ENCODE data around the gene KLC1.
A peak's percentile ranks its signal among the peaks of the same experiment; 100 is the strongest.

Gene KLC1

DNA sequence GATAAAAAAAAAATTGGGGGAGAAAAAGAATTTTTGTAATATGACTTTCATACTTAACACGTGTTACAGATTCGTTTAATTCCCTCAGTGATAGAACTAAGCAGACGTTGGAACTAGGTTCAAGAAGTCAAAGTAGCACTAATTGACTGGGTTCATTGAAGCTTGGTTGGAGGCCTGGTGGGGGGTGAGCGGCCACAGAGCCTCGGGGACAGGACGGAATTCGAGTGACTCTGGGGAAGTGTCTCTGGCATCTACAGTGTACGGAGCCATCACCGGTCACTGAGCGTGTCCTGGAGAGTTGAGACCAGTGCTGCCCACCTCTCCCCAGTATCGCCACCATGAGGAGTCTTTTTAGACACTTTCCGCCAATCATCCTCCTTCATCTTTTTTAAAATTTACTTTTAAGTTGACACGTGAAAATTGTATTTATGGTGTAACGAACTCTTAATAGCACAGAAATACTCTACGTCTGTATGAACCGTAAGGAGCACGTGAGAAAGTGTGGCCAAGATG, 87.9 kb downstream of the KLC1 start:
- Mint-ChIP-seq H3K27me3 (ENCODE audit: low read depth) (no peaks in the 10 kb centered on the region), H3K27ac (no peak overlapping the region), H3K4me3 (peak overlapping the region; percentile 81), H3K4me1 (ENCODE audit: low read depth) (peaks cover 36% of the 10 kb centered on the region), H3K9me3 (no peaks in the 10 kb centered on the region), H3K36me3 (ENCODE audit: low read depth) (peaks cover 4% of the 10 kb centered on the region)

DNA sequence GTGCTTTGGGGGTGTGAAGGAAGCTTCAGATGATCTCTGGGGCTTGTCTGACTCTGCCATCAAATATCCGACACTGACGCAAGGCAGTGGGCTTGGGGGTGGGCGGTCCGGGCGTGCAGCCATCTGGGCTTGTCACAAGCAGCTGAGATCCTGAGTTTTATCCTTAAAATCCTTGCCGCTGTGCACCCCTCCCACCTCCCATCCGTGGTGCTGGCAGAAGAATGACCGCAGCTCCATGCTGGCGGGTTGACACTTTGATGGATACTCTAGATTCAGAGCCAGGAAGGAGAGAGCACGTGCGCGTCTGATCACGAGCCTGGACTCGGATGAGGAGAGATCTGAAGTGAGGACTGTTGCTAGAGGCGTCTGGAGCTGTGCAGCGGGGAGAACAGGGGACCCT, 89.6 kb downstream of the KLC1 start:
- H3K27me3 Mint-ChIP-seq (ENCODE audit: low read depth), result no peaks in the 10 kb centered on the region
- H3K27ac Mint-ChIP-seq, result no peak overlapping the region
- H3K4me3 Mint-ChIP-seq, result no peak overlapping the region
- no peaks in the 10 kb centered on the region for H3K9me3 Mint-ChIP-seq
- H3K4me1 Mint-ChIP-seq (ENCODE audit: low read depth), result peaks cover 30% of the 10 kb centered on the region
- H3K36me3 Mint-ChIP-seq (ENCODE audit: low read depth), result peaks cover 4% of the 10 kb centered on the region

DNA sequence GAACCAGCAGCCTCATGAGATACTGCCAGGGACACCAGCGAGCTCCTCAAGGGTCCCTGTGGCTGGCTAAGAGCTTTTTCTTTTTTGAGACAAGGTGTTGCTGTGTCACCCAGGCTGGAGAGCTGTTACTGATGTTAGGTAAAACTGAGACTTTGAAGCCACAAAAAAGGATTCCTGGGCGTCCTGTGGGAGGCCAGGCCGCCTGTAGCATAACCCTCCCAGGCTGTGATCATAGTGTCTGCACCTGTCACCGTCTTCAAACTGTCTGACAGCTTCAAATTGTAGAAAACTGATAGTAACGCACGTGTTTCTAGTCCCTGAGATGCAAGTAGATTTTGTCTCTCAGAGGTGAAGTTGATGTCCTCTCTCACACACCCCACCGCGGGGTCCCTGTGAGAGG, 90.7 kb downstream of the KLC1 start:
- H3K36me3 Mint-ChIP-seq (ENCODE audit: low read depth), result peaks cover 4% of the 10 kb centered on the region
- H3K4me1 Mint-ChIP-seq (ENCODE audit: low read depth), result peaks cover 26% of the 10 kb centered on the region
- H3K4me3 Mint-ChIP-seq, result no peak overlapping the region
- H3K27me3 Mint-ChIP-seq (ENCODE audit: low read depth), result no peaks in the 10 kb centered on the region
- H3K27ac Mint-ChIP-seq, result no peak overlapping the region
- H3K9me3 Mint-ChIP-seq, result no peaks in the 10 kb centered on the region

GRCh38 chr14:103721334-103722120, 92.5 kb downstream of the KLC1 start:
- peaks cover 4% of the 10 kb centered on the region for H3K36me3 Mint-ChIP-seq (ENCODE audit: low read depth)
- H3K27ac Mint-ChIP-seq, result no peak overlapping the region
- H3K9me3 Mint-ChIP-seq, result no peaks in the 10 kb centered on the region
- no peaks in the 10 kb centered on the region for H3K27me3 Mint-ChIP-seq (ENCODE audit: low read depth)
- peaks cover 22% of the 10 kb centered on the region for H3K4me1 Mint-ChIP-seq (ENCODE audit: low read depth)
- no peak overlapping the region for H3K4me3 Mint-ChIP-seq

GRCh38 chr14:103723748-103724081, 94.7 kb downstream of the KLC1 start:
- Mint-ChIP-seq H3K9me3 (no peaks in the 10 kb centered on the region), H3K27ac (no peak overlapping the region), H3K4me1 (ENCODE audit: low read depth) (peaks cover 9% of the 10 kb centered on the region), H3K36me3 (ENCODE audit: low read depth) (peaks cover under 1% of the 10 kb centered on the region), H3K4me3 (no peak overlapping the region), H3K27me3 (ENCODE audit: low read depth) (no peaks in the 10 kb centered on the region)

- Mint-ChIP-seq H3K4me1 (ENCODE audit: low read depth) (peaks cover 8% of the 10 kb centered on the region), H3K27ac (no peak overlapping the region), H3K4me3 (no peak overlapping the region), H3K27me3 (ENCODE audit: low read depth) (no peaks in the 10 kb centered on the region), H3K9me3 (no peaks in the 10 kb centered on the region), H3K36me3 (ENCODE audit: low read depth) (peaks cover 4% of the 10 kb centered on the region)
Observed at GRCh38 chr14:103724116-103724515, 95.1 kb downstream of the KLC1 start.

DNA sequence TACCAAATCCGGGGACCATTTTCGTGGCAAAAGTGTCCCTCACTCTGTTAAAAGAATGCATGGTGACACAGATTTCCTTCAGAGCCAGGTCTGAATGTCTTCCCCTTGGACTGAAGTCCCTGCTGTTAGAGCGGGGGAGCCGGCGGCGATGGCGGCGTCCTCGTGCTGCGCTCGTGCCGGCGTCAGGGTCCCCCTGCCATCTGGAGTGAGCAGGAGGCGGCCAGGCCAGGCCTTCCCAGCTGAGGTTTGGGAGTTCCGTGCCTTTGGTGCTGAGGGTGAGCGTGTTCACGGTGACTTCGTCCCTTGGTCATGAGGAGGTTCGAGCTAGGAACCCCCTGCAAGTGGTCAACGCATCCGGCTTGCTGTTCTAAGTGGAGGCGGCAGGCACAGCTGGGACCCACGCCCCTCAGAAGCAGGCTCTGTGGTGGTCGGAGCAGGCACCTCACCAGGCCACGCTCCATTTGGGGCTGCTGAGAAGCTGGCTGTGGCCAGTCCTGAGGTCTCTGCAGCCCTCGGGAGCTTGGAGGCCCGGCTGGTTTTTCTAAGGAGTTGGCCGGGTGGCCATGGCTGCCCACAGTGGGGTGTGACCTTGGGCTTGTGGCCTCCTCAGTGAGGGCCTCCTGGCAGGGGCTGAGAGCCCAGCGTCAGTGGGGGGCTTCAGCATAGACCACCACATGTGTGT, 96.1 kb downstream of the KLC1 start:
- H3K36me3 Mint-ChIP-seq (ENCODE audit: low read depth), result peaks cover 5% of the 10 kb centered on the region
- H3K27me3 Mint-ChIP-seq (ENCODE audit: low read depth), result no peaks in the 10 kb centered on the region
- H3K27ac Mint-ChIP-seq, result no peak overlapping the region
- H3K4me1 Mint-ChIP-seq (ENCODE audit: low read depth), result no peaks in the 10 kb centered on the region
- H3K9me3 Mint-ChIP-seq, result no peaks in the 10 kb centered on the region
- no peak overlapping the region for H3K4me3 Mint-ChIP-seq

- Mint-ChIP-seq H3K27me3 (ENCODE audit: low read depth) (no peaks in the 10 kb centered on the region), H3K36me3 (ENCODE audit: low read depth) (peaks cover 5% of the 10 kb centered on the region), H3K4me3 (no peak overlapping the region)
Observed at GRCh38 chr14:103725739-103726395, 96.9 kb downstream of the KLC1 start.

DNA sequence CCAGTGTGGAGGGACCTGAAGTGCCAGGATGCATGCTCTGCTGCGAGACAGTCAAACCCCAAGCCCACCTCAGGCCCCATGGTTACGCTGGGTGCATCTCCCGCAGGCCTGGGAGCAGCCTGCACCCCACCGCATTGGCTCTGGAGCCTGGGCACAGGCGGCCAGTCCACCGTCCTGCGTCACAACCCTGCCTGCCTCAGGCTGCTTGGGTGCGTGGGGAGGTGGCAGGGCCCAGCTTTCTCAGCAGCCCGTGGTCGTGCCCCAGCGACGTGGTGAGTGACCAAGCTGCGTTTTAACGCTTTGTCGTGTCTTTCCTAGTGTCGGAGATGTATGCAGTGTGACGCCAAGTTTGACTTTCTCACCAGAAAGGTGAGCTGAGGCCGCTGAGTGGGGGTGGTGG, 97.5 kb downstream of the KLC1 start:
- no peaks in the 10 kb centered on the region for H3K9me3 Mint-ChIP-seq
- H3K27me3 Mint-ChIP-seq (ENCODE audit: low read depth), result no peaks in the 10 kb centered on the region
- peaks cover 5% of the 10 kb centered on the region for H3K36me3 Mint-ChIP-seq (ENCODE audit: low read depth)
- no peak overlapping the region for H3K27ac Mint-ChIP-seq
- H3K4me3 Mint-ChIP-seq, result no peak overlapping the region
- H3K4me1 Mint-ChIP-seq (ENCODE audit: low read depth), result no peaks in the 10 kb centered on the region

More at GRCh38 chr14:103725739-103726395, 96.9 kb downstream of the KLC1 start:
- H3K27ac Mint-ChIP-seq, result no peak overlapping the region
- H3K4me1 Mint-ChIP-seq (ENCODE audit: low read depth), result no peaks in the 10 kb centered on the region
- H3K9me3 Mint-ChIP-seq, result no peaks in the 10 kb centered on the region

DNA sequence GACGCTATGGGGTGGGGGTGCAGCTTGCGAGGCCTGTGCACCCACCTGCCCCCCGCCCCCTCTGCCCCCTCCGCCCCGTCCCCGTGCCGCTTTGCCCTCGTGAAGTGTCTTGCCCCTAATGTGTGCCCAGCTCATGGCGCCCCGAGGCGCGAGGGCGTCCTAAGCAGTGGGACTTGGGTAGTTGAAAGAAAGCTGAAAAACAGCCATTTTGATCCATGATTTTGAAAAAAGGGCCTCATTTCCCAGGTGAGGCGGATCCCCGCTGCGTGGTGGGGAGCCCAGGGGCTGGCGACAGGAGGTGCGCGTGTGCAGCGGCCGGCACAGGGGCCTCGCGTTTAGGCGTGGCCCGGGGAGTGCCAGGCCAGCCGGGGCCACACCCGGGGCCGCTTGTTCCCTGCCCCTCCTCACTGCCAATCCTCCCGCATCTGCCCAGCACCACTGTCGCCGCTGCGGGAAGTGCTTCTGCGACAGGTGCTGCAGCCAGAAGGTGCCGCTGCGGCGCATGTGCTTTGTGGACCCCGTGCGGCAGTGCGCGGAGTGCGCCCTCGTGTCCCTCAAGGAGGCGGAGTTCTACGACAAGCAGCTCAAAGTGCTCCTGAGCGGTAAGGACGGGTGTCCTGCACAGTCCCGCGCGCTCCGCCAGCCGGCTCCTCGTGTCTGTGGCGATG, 98.4 kb downstream of the KLC1 start:
- Mint-ChIP-seq H3K27me3 (ENCODE audit: low read depth) (no peaks in the 10 kb centered on the region), H3K27ac (no peak overlapping the region), H3K4me1 (ENCODE audit: low read depth) (no peaks in the 10 kb centered on the region), H3K36me3 (ENCODE audit: low read depth) (peaks cover 5% of the 10 kb centered on the region), H3K9me3 (no peaks in the 10 kb centered on the region), H3K4me3 (no peak overlapping the region)

DNA sequence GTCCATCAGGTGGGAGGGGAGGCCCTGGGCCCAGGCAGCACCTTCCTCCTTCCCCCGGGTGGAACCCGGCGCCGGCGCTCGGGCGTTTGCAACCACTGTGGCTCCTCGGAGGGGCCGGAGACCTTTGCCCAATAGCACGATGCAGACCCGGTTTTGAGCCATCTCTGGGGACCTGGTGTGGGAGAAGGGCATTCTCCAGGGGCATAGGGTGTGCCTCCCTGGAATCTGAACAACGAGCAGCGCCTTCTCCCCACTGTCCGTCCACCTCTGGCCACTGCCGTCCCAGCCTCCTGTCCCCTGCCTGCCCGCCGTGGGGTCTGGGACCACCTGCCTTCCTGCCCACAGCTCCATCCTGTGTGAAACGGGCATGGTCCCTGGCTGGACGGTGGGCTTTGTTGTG, 99.1 kb downstream of the KLC1 start:
- Mint-ChIP-seq H3K9me3 (no peaks in the 10 kb centered on the region), H3K27me3 (ENCODE audit: low read depth) (no peaks in the 10 kb centered on the region), H3K27ac (no peak overlapping the region), H3K4me1 (ENCODE audit: low read depth) (no peaks in the 10 kb centered on the region), H3K36me3 (ENCODE audit: low read depth) (peaks cover 8% of the 10 kb centered on the region), H3K4me3 (no peak overlapping the region)

DNA sequence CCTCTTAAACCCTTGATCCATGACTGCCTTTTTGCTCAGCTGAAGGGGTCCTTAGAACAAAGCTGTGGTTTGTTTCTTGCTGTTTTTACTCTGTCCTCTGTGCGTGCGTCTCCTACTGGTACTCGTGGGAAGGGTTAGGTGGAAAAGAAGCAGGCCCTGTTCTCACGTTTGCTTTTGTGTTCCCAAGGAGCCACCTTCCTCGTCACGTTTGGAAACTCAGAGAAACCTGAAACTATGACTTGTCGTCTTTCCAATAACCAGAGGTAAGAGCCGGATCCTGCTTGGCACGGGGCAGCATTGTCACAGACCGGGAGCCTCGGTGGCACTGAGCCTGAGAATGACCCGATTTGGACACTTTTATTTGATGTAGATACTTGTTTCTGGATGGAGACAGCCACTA, 99.7 kb downstream of the KLC1 start:
- Mint-ChIP-seq H3K36me3 (ENCODE audit: low read depth) (peaks cover 8% of the 10 kb centered on the region), H3K27ac (no peak overlapping the region), H3K4me3 (no peak overlapping the region), H3K9me3 (no peaks in the 10 kb centered on the region), H3K27me3 (ENCODE audit: low read depth) (no peaks in the 10 kb centered on the region), H3K4me1 (ENCODE audit: low read depth) (no peaks in the 10 kb centered on the region)

GRCh38 chr14:103729496-103730448, 100.8 kb downstream of the KLC1 start:
- H3K36me3 Mint-ChIP-seq (ENCODE audit: low read depth), result peaks cover 8% of the 10 kb centered on the region
- no peaks in the 10 kb centered on the region for H3K27me3 Mint-ChIP-seq (ENCODE audit: low read depth)
- no peak overlapping the region for H3K27ac Mint-ChIP-seq
- no peak overlapping the region for H3K4me3 Mint-ChIP-seq
- H3K4me1 Mint-ChIP-seq (ENCODE audit: low read depth), result no peaks in the 10 kb centered on the region
- no peaks in the 10 kb centered on the region for H3K9me3 Mint-ChIP-seq

Measured in T-helper 1 cell treated with Interleukin-12 subunit alpha and Interleukin-12 subunit beta and Interleukin-4 antibody, amounts not matched to agents 30 μg/mL and 1 μg/mL, for 36 hours (primary cell).